GM21619 (cell line): ENCODE data around the gene WDR33.

Experiments
- ATAC-seq: cut with Tn5 transposase; IDR thresholded peaks from one replicate; pipeline ENCODE4 v1.9.1; 2021; ENCODE audit not compliant: unreplicated experiment

WDR33 gene

DNA sequence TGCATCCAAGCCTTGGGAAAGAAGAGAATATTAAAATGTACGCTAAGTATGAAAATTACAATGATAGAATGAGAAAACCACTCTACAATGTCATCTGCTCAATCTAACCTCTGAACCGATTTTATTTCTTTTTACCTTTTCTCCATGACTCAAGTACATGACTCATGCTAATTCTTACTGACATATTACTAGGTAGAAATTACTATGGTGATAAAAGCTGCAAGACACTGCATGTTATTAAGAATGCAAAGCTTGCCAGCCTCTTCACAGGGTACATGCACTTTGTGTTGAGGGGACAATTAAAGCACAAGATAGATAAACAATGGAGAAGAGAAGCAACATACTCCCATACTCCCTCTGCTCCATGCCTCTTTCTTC is 89.0 kb downstream of the WDR33 start:
- ATAC-seq = no peak

DNA sequence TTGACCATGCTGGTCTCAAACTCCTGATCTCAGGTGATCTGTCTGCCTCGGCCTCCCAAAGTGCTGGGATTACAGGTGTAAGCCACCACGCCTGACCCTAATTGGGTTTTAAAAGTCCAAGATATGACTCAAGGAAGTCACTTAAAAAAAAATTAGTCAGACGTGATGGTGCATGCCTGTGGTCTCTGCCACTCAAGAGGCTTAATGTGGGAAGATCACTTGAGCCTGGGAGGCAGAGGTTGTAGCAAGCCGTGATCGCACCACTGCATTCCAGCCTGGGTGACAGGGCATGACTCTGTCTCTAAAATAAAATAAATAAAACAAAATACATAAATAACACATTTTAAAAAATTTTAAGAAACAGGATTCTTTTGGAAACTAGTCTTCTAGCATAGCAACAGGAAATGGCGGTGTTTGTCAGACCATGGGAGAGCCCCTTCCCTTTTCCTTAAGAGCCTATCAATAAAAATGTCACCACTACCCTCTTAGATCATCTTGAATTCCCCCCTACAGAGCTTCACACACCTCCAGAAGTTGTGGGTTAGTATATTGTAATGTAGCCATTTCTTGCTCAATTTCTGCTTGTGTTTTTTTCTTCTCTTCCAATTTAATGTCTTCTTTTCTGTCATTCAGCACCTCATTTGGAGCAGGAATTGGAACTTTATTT is 89.5 kb downstream of the WDR33 start:
- ATAC-seq = no peak

DNA sequence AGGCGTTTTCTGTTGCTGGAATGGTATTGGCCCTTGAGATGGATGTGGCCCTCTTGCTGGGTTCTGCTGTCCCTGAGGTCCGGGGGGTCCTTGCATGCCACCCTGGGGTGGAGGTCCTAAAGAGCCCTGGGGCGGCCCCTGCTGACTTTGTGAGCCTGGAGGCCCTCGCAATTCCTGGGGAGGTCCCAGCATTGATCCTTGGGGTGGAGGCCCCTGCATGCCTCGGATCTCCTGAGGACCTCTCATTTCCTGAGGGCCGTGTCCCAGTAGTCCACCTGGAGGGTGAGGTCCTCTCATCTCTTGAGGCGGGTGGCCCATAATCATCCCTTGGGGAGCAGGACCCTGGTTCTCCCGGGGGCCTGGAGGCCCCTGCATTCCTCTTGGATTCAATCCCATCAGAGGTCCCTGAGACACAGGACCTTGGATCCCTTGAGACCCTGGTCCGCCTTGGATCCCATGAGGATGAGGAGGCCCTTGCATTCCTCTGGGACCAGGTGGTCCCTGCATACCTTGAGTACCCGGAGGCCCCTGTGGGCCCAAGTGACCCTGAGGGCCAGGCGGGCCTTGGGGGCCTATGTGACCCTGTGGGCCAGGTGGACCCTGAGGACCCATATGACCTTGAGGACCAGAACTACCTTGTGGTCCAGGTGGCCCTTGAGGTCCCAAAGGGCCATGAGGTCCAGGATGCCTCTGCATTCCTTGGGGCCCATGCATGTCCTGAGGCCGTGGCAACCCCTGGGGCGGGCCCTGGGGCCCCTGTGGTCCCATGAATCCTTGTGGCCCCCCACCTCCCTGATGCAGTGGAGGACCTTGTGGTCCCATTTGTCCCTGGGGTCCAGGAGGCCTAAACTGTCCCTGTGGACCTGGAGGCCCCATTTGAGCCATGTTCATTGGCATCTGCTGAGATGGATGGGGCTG is 91.4 kb downstream of the WDR33 start:
- no peak for ATAC-seq

DNA sequence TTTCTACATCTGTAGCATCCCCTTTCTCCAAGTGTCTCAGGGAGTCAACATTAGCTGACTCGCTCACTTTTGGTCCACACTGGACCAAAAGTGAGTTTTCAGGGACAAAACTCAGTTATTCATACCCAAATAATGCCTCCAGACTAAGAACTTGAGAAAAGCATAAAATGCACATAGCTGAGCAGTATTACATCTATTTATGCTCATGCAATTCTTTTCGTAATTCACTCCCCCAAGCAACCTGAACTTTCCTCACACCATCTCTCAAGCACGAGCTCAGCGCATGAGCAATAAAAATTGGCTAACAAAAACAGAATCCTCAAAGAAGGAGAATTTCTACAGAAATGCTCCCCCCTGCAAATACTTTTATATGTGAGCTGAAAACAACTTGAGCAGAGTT is 92.7 kb downstream of the WDR33 start:
- no peak for ATAC-seq

DNA sequence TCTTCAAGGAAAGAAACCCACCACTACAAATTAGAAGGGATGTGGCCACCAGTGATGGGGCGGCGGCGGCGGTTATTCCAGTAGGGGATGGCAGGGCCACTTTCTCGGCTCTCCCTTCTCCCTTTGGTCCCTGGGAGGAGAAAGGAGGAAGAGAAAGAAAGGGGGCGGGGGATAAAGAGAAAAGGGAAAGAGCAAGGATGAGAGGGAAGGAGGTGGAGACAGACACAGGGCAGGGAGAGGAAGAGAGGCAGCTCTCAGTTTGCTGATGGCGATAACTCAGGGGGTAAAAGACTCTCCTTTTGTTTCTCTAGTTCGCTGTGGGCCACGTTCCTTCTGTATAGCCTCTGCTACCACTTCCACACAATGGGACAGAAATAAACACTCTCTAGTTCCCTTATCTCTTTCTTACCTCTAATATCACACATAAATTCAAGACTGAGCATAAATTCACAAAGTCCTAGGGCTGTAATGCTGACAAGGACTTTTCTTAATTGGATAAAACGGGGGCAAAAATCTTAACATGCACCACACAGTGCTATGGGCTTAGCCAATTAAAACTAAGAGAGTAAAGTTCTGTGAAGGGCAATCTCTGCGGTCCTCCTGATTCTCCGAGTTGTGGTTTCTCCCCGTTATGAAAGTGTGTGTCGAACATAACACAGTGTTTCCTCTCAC is 95.1 kb downstream of the WDR33 start:
- ATAC-seq = no peak

DNA sequence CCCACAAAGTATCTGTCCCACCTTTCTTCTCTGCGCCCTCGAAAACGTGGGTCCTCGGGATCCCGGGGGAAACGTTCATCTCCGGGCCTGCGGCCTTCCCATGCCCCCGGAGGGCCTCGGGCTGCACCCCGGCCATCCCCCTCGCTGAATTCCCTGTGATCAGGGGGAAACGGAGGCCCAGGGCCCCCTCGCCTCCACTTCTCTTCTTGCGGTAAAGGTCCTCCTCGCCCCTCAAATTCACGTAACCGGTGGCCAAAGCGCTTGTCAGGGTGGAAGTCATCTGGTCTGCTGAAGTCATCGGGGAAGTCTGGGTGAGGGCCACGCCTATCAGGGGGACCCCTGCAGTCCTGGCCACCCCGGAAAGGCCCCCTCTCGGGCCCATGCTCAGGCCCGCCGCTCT is 97.4 kb downstream of the WDR33 start:
- no peak for ATAC-seq

DNA sequence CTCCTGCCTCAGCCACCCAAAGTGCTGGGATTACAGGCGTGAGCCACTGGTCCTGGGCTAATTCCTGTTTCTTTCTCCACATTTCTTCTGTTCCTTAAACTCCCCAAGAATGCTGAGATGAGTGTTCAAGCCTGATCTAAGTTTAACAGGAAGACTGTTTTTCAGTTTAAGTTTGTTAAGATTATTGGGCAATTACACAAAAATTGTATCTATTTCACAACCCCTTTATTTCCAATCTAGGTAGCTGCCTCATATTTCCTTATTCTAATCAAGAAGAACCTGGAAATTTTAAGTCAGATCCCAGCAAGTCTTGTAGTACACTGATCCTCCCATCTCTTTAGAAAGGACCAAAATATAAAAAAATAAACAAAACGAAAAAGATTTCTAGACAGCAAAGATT is 98.0 kb downstream of the WDR33 start:
- ATAC-seq = no peak

DNA sequence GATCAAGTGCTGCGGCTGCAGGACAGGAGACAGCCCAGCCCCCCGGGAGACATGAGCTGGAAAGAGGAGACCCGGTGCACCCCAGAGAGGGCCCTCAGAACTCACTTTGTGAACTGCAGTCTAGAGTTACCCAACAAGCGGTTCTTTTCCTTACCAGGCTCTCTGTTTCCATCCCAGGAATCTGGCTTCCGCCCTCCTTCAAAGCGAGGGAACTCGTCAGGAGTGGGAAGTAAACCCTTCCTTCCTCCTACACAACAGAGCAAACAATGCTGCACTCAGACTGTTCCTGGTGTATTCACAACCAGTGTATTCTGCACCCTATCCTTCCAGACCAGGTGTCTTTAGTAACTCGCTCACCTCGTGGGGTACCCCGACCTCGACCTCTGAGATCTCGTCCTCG is 101.6 kb downstream of the WDR33 start:
- ATAC-seq = no peak

DNA sequence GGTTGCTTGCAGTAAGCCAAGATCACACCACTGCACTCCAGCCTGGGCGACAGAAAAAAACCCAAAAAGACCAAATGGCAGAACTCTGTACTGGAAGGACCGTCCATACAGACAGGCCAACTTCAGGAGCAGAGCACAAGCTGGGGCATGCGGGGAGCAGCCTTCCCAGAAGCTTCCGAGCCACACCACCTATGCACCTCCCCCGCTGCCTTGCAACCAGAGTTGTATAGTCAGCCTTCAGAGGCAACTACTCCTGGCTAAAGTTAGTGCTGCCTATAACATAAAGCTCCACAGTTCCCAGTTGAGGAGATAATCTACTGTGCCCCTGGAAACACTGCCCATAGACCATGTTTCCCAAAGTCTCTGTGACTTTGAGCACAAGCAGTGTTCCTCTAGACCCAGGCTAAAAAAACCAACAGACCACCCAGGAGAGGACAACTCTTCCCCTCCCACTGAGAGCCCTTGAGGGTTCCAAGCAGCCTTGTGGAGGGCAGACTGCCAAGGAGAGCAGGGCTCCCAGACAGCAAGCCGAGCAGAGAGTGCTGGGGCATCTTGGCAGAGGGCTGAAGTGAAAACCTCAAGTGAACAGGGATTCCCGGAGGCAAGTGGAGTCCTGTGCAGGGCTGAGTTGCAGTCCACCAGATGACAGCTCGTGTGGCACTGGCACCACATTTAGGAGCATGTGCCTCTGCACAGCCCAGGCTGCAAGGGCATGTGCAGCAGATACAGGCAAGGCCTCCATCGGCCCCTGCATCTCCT is 102.9 kb downstream of the WDR33 start:
- no peak for ATAC-seq

DNA sequence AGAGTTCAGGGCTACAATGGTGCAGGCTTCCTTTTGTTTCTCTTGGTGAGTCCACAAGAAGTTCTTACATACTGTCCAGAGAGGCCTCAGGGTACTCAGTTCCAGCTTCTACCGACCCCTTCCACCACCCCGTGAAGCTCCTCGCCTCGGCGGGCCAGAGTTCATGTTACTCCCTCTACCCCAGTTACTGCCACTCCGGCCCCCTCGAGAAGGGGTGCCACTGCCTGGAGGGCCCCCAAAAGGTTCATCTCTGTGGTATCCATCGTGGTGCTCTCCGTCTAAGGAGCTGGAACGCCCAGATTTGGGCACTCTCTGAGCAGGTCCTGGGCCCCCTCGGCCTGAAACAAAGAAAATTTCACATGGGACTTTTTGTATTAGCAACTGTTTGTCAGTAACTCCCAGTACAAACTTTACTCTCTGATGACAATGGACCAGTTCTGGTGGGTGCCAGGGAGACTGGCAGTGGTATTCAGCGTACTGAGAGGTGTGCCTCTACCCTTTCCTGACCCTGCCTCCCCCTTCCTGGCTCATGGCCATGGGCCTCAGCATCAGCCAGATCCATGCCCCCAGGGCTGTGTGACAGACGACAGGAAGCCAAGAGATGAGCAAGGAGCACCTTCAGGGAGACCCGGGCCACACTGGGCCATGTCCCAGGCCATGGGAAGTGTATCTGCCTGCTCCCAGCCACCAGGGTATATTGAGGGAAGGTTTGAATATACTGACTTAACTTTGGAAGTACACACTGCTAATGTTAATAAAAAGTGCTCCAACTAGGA is 104.6 kb downstream of the WDR33 start:
- no peak for ATAC-seq

DNA sequence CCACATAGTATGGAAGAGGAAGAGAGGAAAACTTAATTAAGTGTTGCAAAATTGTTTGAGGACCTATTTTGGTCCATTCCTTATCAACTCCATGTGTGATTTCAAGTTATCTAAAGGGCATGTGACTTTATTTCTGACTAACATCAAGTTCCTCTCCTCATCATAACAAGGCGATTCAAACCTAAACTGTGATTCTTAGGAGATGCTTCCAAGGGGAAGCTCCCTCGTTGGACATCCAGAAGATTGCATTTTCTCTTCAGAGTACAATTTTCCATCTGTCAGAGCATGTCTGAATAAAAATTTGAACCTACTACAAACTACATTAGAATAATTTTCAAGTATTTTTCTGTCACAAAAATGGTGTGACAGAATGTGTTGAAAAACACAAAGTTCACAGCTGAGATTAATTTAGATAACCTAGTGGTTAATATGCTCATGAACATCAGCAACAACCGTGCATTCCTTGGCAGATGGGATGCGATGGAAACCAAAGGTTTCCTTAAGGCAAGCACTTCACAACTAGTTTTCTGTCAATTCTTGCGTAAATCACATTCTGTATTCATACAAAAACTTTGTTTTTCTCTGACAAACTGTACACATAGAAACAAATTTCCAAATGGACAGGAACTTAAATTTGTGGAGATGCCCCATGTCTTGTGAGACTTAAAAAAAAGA is 105.4 kb downstream of the WDR33 start:
- no peak for ATAC-seq

DNA sequence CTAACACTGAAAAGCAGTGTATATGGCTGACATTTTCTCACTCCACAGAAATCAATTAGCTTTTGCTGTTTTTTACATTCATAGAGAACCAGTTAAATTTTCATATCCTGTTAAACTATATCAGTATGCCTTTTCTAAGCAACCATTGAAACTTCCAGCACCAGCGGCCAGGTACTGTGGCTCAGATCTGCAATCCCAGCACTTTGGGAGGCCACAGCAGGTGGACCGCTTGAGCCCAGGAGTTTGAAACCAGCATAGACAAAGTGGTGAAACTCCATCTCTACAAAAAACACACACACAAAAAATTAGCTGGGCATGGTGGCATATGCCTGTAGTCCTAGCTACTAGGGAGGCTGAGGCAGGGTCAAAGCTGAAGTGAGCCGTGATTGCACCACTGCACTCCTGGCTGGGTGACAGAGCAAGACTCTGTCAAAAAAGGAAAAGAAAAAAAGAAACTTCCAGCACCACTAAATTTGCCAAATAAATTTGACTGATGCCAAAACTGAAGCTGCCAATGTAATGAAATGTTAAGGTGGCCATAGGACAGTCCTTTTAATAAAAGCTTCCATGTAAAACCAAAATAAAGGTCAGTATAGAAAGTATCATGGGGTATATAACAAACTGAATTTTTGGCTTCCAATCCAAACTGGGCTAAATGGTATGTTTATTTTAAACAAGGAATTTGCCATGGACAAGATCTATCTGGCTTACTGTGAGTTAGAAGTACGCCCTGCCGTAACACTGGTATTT is 106.2 kb downstream of the WDR33 start:
- ATAC-seq = no peak

DNA sequence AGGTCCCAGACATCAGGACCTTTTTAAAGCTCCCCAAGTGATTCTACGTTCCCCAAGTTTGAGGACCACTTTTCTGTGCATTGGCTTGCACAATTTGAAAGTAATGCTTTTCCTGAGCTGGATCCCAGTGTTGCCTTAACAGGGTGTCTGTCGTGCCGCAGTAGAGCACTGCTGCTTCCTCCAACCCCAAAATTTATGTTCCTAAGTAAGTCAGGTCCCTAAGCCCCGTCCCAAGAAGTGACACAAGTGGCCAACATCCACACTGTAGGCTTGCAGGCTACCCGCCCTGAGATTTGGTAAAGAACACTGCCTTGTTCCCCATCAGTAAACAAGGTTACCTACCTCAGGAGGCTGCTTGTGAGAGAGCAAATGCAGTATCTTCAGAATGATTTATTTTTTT is 107.7 kb downstream of the WDR33 start:
- no peak for ATAC-seq

DNA sequence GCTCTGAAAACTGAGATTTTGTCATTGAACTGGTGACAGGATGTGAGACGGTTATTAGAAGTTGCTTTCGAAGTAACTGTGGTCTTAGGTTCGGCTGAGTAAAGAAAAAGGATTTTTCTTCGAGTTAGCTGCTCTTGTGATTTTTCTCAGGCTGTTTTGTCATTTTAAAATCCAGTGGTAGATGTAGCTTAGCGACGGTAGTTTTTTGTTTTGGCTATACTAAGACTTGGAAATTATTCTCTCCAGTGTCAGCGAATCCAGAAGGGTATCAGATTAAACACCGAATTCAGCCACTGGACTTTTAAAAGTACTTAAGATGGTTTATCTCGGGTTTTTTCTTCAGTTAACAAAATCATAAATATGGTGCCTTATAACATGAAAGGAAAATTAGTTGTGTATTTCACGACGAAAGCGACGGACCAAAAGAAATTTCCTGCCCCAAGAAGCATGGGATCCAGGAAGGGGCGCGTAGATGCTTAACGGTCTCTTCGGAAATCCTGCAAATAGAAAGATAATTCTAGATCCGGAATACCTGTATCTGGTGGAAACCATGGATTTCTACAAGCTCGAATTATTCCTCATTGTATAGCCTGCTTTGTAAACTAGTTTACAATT is 108.5 kb downstream of the WDR33 start:
- ATAC-seq = no peak

DNA sequence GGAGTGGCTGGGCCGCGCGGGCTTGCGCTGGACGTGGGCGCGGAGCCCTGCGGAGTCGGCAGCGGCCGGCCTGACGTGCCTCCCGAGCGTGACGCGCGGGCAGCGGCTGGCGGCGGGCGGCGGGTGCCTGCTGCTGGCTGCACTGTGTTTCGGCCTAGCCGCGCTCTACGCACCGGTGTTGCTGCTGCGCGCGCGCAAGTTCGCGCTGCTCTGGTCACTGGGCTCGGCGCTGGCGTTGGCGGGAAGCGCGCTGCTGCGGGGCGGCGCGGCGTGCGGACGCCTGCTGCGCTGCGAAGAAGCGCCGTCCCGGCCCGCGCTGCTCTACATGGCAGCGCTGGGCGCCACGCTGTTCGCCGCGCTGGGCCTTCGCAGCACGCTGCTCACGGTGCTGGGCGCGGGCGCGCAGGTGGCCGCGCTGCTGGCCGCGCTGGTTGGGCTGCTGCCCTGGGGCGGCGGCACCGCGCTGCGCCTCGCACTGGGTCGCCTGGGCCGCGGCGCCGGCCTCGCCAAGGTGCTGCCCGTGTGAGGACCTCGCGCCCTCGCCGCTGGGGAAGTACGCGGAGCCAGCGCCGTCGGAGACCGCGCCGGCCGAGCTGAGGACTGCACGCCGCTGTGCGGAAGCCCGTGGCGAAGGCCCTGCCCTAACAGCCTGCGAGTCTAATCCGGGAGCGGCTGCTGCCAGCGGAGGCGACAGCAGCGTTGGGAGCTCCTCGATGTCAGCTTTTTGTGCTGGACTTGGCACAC is 109.1 kb downstream of the WDR33 start:
- ATAC-seq = peak; percentile 40

DNA sequence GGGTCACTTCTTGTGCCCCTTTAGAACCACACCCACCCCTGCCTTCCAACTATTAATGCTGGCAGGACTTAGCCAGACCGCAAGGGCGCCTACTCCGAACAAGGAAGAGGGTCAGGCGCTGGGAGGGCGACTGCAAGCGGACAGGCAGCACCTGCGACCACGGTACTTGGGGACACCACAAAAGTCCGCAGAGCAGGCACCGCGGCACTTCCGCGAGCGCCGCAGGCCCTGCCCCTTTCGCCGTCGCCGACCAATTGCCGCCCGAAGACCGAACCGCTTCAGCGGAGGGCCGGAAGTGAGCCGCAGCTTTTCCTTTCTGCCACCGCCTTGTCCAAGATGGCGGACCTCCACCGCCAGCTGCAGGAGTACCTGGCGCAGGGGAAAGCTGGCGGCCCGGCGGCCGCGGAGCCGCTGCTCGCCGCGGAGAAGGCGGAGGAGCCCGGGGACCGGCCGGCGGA is 109.7 kb downstream of the WDR33 start, which contains the start of gene SFT2D3:
TSS of gene SFT2D3 (plus strand) at position 305 of the 458 bp plus-strand sequence. CDS start at position 337, 32 bp downstream.
- ATAC-seq = peak; percentile 67

DNA sequence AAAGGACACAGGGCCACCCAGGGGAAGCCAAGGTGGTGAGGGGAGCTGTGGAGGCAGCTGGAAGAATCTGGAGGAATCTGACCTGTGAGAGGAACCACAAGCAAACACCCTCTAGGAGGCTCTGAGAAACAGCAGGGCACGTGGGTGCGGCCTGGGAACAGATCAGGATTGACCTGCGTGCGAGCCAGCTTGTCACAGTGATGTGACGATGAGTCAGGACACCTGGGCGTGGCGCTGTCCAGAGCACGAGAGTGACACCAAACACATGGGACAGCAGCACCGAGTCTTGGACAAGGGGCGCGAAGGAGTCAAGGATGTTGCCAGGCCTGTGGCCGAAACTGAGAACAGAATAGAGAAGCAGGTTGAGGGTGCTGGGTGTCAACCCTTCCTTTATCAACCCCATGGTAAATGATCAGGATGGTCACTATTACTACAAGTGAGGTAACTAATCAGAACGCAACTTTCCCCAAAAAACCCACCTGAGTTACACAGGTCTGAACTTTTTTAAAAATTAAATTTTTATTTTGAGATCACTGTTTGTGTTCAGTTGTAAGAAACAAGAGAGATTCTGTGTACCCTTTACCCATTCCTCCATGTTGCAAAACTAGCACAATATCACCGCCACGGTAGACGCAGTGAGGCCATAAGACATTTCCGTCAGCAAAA is 110.3 kb downstream of the WDR33 start:
- peak; percentile 55 for ATAC-seq
